ENCODE measurements around the gene RHOD. TPM values are rescaled to one million over a fixed set of nuclear protein-coding genes. Genes with fewer than 3 reads are reported as not detected.

The RHOD gene
- total RNA-seq, 1 donor from 2014 or later = 49.5 TPM

GRCh38 chr11:67051945-67052488, 4.6 kb upstream of the RHOD start:
- Histone ChIP-seq H3K27me3 (ENCODE audit: low read depth) (peaks cover 15% of the 10 kb centered on the region), H3K9me3 (replicated peaks) (no peaks in the 10 kb centered on the region), H3K27ac (replicated peaks) (no peak overlapping the region), H3K4me1 (peaks cover 32% of the 10 kb centered on the region), H3K4me3 (no peak overlapping the region), H3K36me3 (no peaks in the 10 kb centered on the region)
- intact Hi-C loops (cut with micrococcal nuclease) = no loop called here
- DNase-seq = no peak
- no peak for TF ChIP-seq CTCF (IDR thresholded peaks at IDR 0.05; ENCODE audit: borderline replicate concordance)

- Histone ChIP-seq H3K4me3 (no peak overlapping the region), H3K27ac (replicated peaks) (no peak overlapping the region), H3K27me3 (ENCODE audit: low read depth) (peaks cover 15% of the 10 kb centered on the region), H3K9me3 (replicated peaks) (no peaks in the 10 kb centered on the region), H3K4me1 (peaks cover 41% of the 10 kb centered on the region), H3K36me3 (no peaks in the 10 kb centered on the region)
- intact Hi-C loops (cut with micrococcal nuclease) = no loop called here
- no peak for TF ChIP-seq CTCF (IDR thresholded peaks at IDR 0.05; ENCODE audit: borderline replicate concordance)
- DNase-seq = no peak
Observed at GRCh38 chr11:67052891-67053290, 3.8 kb upstream of the RHOD start.

- Histone ChIP-seq H3K27me3 (ENCODE audit: low read depth) (peaks cover 15% of the 10 kb centered on the region), H3K4me3 (no peak overlapping the region), H3K4me1 (peaks cover 51% of the 10 kb centered on the region), H3K9me3 (replicated peaks) (no peaks in the 10 kb centered on the region), H3K27ac (replicated peaks) (peak overlapping the region; percentile 89), H3K36me3 (no peaks in the 10 kb centered on the region)
- intact Hi-C loops (cut with micrococcal nuclease) = no loop called here
- no peak for DNase-seq
- peak; percentile 74 for TF ChIP-seq CTCF (IDR thresholded peaks at IDR 0.05; ENCODE audit: borderline replicate concordance)
Observed at GRCh38 chr11:67053896-67054329, 2.7 kb upstream of the RHOD start.

- peaks cover 56% of the 10 kb centered on the region for H3K4me1 ChIP-seq
- H3K4me3 ChIP-seq = no peak overlapping the region
- no peaks in the 10 kb centered on the region for H3K9me3 ChIP-seq (replicated peaks)
- DNase-seq = no peak
- peaks cover 15% of the 10 kb centered on the region for H3K27me3 ChIP-seq (ENCODE audit: low read depth)
- intact Hi-C loops (cut with micrococcal nuclease) = no loop called here
- TF ChIP-seq CTCF (IDR thresholded peaks at IDR 0.05; ENCODE audit: borderline replicate concordance) = no peak
- H3K36me3 ChIP-seq = no peaks in the 10 kb centered on the region
- H3K27ac ChIP-seq (replicated peaks) = peak overlapping the region; percentile 89
Observed at GRCh38 chr11:67054346-67054835, 2.3 kb upstream of the RHOD start.

- intact Hi-C loops (cut with micrococcal nuclease) = no loop called here
- Histone ChIP-seq H3K4me3 (peak overlapping the region; percentile 75), H3K27ac (replicated peaks) (peak overlapping the region; percentile 89), H3K9me3 (replicated peaks) (no peaks in the 10 kb centered on the region), H3K36me3 (no peaks in the 10 kb centered on the region), H3K27me3 (ENCODE audit: low read depth) (peaks cover 15% of the 10 kb centered on the region), H3K4me1 (peaks cover 62% of the 10 kb centered on the region)
- DNase-seq = peak; percentile 75
- TF ChIP-seq CTCF (IDR thresholded peaks at IDR 0.05; ENCODE audit: borderline replicate concordance) = no peak
Observed at GRCh38 chr11:67054836-67055523, 1.7 kb upstream of the RHOD start.

Measured in left ventricle myocardium inferior (tissue), 1 donor.